OCI-LY3 (cell line): ENCODE data around the gene PUM1.

ENCODE experiments used
- CTCF ChIP-seq: fragments of 200-600, 300-600 bp; sonication (generic); IDR thresholded peaks from 2 replicates; pipeline ENCODE4 v1.5.1; 2014; ENCODE audit warnings: antibody characterized with exemption, low read length, low read depth
- EZH2phosphoT487 ChIP-seq: fragments of 200-600 bp; shearing (Covaris generic); IDR thresholded peaks from 2 replicates; pipeline ENCODE4 v1.6.1; 2018; ENCODE audit warnings: antibody characterized with exemption, mixed run types, low read depth

- no peak for TF ChIP-seq CTCF
- no peak for TF ChIP-seq EZH2phosphoT487
Observed at GRCh38 chr1:31055501-31055900, 10.0 kb downstream of the PUM1 start.
